ENCODE measurements around the gene FST. TPM values are rescaled to one million over a fixed set of nuclear protein-coding genes. Genes with fewer than 3 reads are reported as not detected.
A peak's percentile ranks its signal among the peaks of the same experiment; 100 is the strongest.

Gene FST
- total and polyA plus RNA-seq, 2 of the 13 experiments (the other 11 are each of a cell fraction or from before 2014, with no cell fraction given), result 38.6 to 136 TPM

DNA sequence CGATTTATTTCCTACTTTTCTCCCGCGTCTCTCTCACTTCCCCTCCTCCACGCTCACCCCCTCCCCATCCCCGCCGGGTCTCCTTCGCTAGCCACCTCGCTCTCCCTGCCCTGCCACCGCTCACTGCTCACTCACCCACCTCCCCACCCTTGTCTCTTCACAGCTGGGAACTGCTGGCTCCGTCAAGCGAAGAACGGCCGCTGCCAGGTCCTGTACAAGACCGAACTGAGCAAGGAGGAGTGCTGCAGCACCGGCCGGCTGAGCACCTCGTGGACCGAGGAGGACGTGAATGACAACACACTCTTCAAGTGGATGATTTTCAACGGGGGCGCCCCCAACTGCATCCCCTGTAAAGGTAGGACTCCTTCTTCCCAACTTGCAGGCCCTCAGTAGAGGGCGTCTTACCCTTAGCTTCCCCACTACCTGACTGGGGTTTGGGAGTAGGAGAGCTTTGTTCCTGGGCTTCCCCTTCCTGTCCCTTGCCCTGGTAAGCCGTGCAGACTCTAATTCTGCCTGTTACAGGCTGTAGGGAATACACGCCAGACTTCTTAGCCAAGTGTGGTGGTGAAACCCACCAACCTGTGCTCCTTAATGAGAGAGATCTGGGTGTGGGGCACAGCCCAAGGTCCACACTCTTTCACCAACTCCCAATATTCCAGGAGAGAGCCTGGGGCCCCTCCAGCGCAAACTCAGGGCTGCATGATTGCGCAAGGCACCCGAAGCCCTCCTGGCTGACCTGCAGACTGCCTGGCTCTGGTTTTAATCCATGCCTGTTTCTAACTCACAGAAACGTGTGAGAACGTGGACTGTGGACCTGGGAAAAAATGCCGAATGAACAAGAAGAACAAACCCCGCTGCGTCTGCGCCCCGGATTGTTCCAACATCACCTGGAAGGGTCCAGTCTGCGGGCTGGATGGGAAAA, 2.5 kb downstream of the FST start (continued):
- TF ChIP-seq SRY (CRISPR knock-in tag; IDR thresholded peaks at IDR 0.05) (no peak), ZFP36L1 (CRISPR knock-in tag; IDR thresholded peaks at IDR 0.05) (no peak; the same call in 1 of the 2 replicates), DNMT1 (CRISPR knock-in tag; IDR thresholded peaks at IDR 0.05) (no peak), NR1H2 (CRISPR knock-in tag; IDR thresholded peaks at IDR 0.05; ENCODE audit: borderline replicate concordance, low read depth) (no peak), MXD4 (CRISPR knock-in tag; IDR thresholded peaks at IDR 0.05) (0 out of 2 replicates have a peak, but pooled peaks have one; percentile 64), ZNF263 (CRISPR knock-in tag; IDR thresholded peaks at IDR 0.05) (peak; percentile 6), ZNF232 (CRISPR knock-in tag; IDR thresholded peaks at IDR 0.05; ENCODE audit: borderline replicate concordance) (peak; percentile 82; the same call in 1 of the 2 replicates), SPEN (CRISPR knock-in tag; IDR thresholded peaks at IDR 0.05; ENCODE audit: low read depth) (peak; percentile 91; the same call in 1 of the 2 replicates), HMG20B (CRISPR knock-in tag; conservative IDR thresholded peaks at IDR 0.05) (0 out of 2 replicates have a peak, but pooled peaks have one; percentile 40), NFIB (CRISPR knock-in tag; IDR thresholded peaks at IDR 0.05; ENCODE audit: borderline replicate concordance) (no peak), SP5 (CRISPR knock-in tag; IDR thresholded peaks at IDR 0.05; ENCODE audit: borderline replicate concordance, low read depth) (0 out of 2 replicates have a peak, but pooled peaks have one; percentile 18), EED (CRISPR knock-in tag; IDR thresholded peaks at IDR 0.05) (no peak)
- TF ChIP-seq, protein P1, sequence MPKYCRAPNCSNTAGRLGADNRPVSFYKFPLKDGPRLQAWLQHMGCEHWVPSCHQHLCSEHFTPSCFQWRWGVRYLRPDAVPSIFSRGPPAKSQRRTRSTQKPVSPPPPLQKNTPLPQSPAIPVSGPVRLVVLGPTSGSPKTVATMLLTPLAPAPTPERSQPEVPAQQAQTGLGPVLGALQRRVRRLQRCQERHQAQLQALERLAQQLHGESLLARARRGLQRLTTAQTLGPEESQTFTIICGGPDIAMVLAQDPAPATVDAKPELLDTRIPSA (CRISPR knock-in tag; IDR thresholded peaks at IDR 0.05; ENCODE audit: borderline replicate concordance), result no peak
- TF ChIP-seq, protein P2, sequence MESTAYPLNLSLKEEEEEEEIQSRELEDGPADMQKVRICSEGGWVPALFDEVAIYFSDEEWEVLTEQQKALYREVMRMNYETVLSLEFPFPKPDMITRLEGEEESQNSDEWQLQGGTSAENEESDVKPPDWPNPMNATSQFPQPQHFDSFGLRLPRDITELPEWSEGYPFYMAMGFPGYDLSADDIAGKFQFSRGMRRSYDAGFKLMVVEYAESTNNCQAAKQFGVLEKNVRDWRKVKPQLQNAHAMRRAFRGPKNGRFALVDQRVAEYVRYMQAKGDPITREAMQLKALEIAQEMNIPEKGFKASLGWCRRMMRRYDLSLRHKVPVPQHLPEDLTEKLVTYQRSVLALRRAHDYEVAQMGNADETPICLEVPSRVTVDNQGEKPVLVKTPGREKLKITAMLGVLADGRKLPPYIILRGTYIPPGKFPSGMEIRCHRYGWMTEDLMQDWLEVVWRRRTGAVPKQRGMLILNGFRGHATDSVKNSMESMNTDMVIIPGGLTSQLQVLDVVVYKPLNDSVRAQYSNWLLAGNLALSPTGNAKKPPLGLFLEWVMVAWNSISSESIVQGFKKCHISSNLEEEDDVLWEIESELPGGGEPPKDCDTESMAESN (CRISPR knock-in tag; conservative IDR thresholded peaks at IDR 0.05), result no peak
- TF ChIP-seq, protein P3, sequence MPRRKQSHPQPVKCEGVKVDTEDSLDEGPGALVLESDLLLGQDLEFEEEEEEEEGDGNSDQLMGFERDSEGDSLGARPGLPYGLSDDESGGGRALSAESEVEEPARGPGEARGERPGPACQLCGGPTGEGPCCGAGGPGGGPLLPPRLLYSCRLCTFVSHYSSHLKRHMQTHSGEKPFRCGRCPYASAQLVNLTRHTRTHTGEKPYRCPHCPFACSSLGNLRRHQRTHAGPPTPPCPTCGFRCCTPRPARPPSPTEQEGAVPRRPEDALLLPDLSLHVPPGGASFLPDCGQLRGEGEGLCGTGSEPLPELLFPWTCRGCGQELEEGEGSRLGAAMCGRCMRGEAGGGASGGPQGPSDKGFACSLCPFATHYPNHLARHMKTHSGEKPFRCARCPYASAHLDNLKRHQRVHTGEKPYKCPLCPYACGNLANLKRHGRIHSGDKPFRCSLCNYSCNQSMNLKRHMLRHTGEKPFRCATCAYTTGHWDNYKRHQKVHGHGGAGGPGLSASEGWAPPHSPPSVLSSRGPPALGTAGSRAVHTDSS (CRISPR knock-in tag; conservative IDR thresholded peaks at IDR 0.05), result no peak
- TF ChIP-seq, protein P4, sequence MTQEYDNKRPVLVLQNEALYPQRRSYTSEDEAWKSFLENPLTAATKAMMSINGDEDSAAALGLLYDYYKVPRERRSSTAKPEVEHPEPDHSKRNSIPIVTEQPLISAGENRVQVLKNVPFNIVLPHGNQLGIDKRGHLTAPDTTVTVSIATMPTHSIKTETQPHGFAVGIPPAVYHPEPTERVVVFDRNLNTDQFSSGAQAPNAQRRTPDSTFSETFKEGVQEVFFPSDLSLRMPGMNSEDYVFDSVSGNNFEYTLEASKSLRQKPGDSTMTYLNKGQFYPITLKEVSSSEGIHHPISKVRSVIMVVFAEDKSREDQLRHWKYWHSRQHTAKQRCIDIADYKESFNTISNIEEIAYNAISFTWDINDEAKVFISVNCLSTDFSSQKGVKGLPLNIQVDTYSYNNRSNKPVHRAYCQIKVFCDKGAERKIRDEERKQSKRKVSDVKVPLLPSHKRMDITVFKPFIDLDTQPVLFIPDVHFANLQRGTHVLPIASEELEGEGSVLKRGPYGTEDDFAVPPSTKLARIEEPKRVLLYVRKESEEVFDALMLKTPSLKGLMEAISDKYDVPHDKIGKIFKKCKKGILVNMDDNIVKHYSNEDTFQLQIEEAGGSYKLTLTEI (CRISPR knock-in tag; conservative IDR thresholded peaks at IDR 0.05), result no peak
- TF ChIP-seq, protein P5, sequence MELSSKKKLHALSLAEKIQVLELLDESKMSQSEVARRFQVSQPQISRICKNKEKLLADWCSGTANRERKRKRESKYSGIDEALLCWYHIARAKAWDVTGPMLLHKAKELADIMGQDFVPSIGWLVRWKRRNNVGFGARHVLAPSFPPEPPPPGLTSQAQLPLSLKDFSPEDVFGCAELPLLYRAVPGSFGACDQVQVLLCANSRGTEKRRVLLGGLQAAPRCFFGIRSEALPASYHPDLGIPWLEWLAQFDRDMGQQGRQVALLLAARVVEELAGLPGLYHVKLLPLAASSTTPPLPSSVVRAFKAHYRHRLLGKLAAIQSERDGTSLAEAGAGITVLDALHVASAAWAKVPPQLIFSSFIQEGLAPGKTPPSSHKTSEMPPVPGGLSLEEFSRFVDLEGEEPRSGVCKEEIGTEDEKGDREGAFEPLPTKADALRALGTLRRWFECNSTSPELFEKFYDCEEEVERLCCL (CRISPR knock-in tag; IDR thresholded peaks at IDR 0.05; ENCODE audit: borderline replicate concordance), result 0 out of 2 replicates have a peak, but pooled peaks have one; percentile 11

Data from HepG2 (cell line).